Astrocyte (in vitro differentiated cells and primary cell): Measurements from ENCODE around the gene KCTD20. TPM values are rescaled to one million over a fixed set of nuclear protein-coding genes. Genes with fewer than 3 reads are reported as not detected.
"Not testable (repeated sequence)": the region's sequence is repeated elsewhere in the genome, so short reads cannot be mapped to it uniquely, and the experiment has no call there.

Source experiments
- DNase-seq: peaks from one replicate; pipeline ENCODE4 v3.0.0-alpha.2; 2010; ENCODE audit warnings: low read depth
- FAIRE-seq: peaks from 2 replicates; lab custom pipeline; 2011; peaks lifted over from hg19 to GRCh38; lab: Jason Lieb, UNC
- H2AFZ ChIP-seq: 2 replicates; pipeline ENCODE4 v1.6.0; 2012; ENCODE audit warnings: low read depth, low read length, inconsistent platforms
- H3K27ac ChIP-seq: 2 replicates; pipeline ENCODE4 v1.5.1; 2011; ENCODE audit warnings: low read depth, low read length, inconsistent platforms
- H3K27me3 ChIP-seq: 2 replicates; pipeline ENCODE4 v1.6.0; 2011; ENCODE audit warnings: low read length, inconsistent platforms; ENCODE audit not compliant: insufficient read depth
- H3K36me3 ChIP-seq: 2 replicates; pipeline ENCODE4 v1.5.1; 2011; ENCODE audit warnings: low read length, inconsistent platforms; ENCODE audit not compliant: insufficient read depth
- H3K4me1 ChIP-seq: 2 replicates; pipeline ENCODE4 v1.5.1; 2011; ENCODE audit warnings: low read length, inconsistent platforms; ENCODE audit not compliant: insufficient read depth
- H3K4me2 ChIP-seq: 2 replicates; pipeline ENCODE4 v1.6.0; 2012; ENCODE audit warnings: low read length, inconsistent platforms
- H3K4me3 ChIP-seq: 2 replicates; pipeline ENCODE4 v1.5.1; 2011; ENCODE audit warnings: low read depth, mild to moderate bottlenecking, low read length, inconsistent platforms; ENCODE audit not compliant: insufficient read depth
- H3K79me2 ChIP-seq: 2 replicates; pipeline ENCODE4 v1.6.0; 2012; ENCODE audit warnings: mild to moderate bottlenecking, low read length, inconsistent platforms; ENCODE audit not compliant: insufficient read depth
- H3K9ac ChIP-seq: 2 replicates; pipeline ENCODE4 v1.6.0; 2012; ENCODE audit warnings: mild to moderate bottlenecking, low read length, inconsistent platforms
- H3K9me3 ChIP-seq: 2 replicates; pipeline ENCODE4 v1.5.1; 2012; ENCODE audit warnings: low read depth, mild to moderate bottlenecking, low read length, inconsistent platforms; ENCODE audit not compliant: insufficient read depth
- H4K20me1 ChIP-seq: 2 replicates; pipeline ENCODE4 v1.6.0; 2012; ENCODE audit warnings: low read length, inconsistent platforms; ENCODE audit not compliant: insufficient read depth
- H3K27ac Mint-ChIP-seq: one replicate; pipeline ENCODE4 v1.8.0; 2021; ENCODE audit warnings: mild to moderate bottlenecking, mixed read lengths; ENCODE audit not compliant: unreplicated experiment
- H3K27me3 Mint-ChIP-seq: one replicate; pipeline ENCODE4 v1.8.0; 2021; ENCODE audit warnings: low read depth, mixed read lengths; ENCODE audit not compliant: unreplicated experiment
- H3K36me3 Mint-ChIP-seq: one replicate; pipeline ENCODE4 v1.8.0; 2021; ENCODE audit warnings: low read depth, mixed read lengths; ENCODE audit not compliant: unreplicated experiment
- H3K4me1 Mint-ChIP-seq: one replicate; pipeline ENCODE4 v1.8.0; 2021; ENCODE audit warnings: low read depth, mixed read lengths; ENCODE audit not compliant: unreplicated experiment
- H3K4me3 Mint-ChIP-seq: one replicate; pipeline ENCODE4 v1.8.0; 2021; ENCODE audit warnings: mild to moderate bottlenecking, moderate library complexity, mixed read lengths; ENCODE audit not compliant: unreplicated experiment
- H3K9me3 Mint-ChIP-seq: one replicate; pipeline ENCODE4 v1.8.0; 2021; ENCODE audit warnings: mild to moderate bottlenecking, mixed read lengths; ENCODE audit not compliant: unreplicated experiment
- EZH2 ChIP-seq: IDR thresholded peaks from 2 replicates; pipeline ENCODE4 v1.6.1; 2012; ENCODE audit warnings: mild to moderate bottlenecking, low read length, inconsistent platforms; ENCODE audit not compliant: insufficient read depth
- total RNA-seq: library from RNA; stranded (reverse); gene quantifications from 2 replicates; pipeline ENCODE4 v1.2.1, GENCODE V29; 2021
- TF ChIP-seq, protein P1 (sequence below): IDR thresholded peaks from 2 replicates; pipeline ENCODE4 v1.5.1; 2011; ENCODE audit warnings: low read depth, mild to moderate bottlenecking, inconsistent platforms, low read length, moderate library complexity; ENCODE audit not compliant: insufficient read depth

KCTD20 gene
- total RNA-seq, 1 donor from 2014 or later: 56.7 TPM

DNA sequence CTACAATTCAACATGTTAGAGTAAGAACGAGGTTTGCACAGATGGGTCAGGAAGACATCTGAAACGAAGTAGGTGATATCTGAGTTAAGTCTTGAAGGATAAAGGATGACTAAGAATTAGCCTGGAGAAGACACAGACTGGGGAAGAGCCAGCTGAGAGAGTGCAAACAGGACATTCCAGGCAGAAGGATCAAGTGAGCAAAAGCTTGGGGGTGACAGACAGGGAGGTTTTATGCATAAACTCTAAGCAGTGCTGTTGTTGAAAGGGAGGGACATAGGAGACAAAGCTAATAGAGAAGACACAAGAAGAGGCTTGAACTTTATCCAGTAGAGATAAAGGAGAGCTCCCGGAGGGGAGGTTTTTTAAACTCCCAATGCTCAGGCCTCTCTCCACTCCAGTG lies 40.3 kb upstream of the KCTD20 start:
- H3K27me3 Mint-ChIP-seq: peaks cover 8% of the 10 kb centered on the region
- Histone ChIP-seq H2AFZ (no peak overlapping the region), H3K4me2 (no peak overlapping the region), H3K36me3 (no peaks in the 10 kb centered on the region), H3K27ac (no peak overlapping the region), H3K79me2 (no peaks in the 10 kb centered on the region), H4K20me1 (no peaks in the 10 kb centered on the region), H3K27me3 (no peaks in the 10 kb centered on the region), H3K4me1 (no peaks in the 10 kb centered on the region), H3K4me3 (no peak overlapping the region), H3K9me3 (no peaks in the 10 kb centered on the region), H3K9ac (no peak overlapping the region)
- peaks cover 5% of the 10 kb centered on the region for H3K4me1 Mint-ChIP-seq
- H3K4me3 Mint-ChIP-seq: no peak overlapping the region
- TF ChIP-seq EZH2: no peak
- TF ChIP-seq, protein P1, sequence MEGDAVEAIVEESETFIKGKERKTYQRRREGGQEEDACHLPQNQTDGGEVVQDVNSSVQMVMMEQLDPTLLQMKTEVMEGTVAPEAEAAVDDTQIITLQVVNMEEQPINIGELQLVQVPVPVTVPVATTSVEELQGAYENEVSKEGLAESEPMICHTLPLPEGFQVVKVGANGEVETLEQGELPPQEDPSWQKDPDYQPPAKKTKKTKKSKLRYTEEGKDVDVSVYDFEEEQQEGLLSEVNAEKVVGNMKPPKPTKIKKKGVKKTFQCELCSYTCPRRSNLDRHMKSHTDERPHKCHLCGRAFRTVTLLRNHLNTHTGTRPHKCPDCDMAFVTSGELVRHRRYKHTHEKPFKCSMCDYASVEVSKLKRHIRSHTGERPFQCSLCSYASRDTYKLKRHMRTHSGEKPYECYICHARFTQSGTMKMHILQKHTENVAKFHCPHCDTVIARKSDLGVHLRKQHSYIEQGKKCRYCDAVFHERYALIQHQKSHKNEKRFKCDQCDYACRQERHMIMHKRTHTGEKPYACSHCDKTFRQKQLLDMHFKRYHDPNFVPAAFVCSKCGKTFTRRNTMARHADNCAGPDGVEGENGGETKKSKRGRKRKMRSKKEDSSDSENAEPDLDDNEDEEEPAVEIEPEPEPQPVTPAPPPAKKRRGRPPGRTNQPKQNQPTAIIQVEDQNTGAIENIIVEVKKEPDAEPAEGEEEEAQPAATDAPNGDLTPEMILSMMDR: no peak
- H3K9me3 Mint-ChIP-seq: peaks cover 4% of the 10 kb centered on the region
- FAIRE-seq: no peak
- no peak for DNase-seq
- no peak overlapping the region for H3K27ac Mint-ChIP-seq
- H3K36me3 Mint-ChIP-seq: no peaks in the 10 kb centered on the region

DNA sequence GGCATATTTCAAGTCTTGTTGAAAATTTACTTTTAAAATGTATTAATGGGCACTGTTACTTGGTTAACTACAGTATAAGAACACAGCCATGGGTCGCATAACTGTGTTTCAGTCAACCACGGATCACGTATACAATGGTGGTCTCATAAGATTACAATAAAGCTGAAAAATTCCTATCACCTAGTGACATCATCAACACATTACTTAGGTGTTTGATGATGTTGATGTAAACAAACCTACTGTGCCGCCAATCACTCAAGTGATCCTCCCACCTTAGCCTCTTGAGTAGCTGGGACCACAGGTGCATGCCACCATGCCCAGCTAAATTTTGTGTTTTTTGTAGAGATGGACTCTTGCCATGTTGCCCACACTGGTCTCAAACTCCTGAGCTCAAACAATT lies 38.6 kb upstream of the KCTD20 start:
- H3K27ac Mint-ChIP-seq: no peak overlapping the region

DNA sequence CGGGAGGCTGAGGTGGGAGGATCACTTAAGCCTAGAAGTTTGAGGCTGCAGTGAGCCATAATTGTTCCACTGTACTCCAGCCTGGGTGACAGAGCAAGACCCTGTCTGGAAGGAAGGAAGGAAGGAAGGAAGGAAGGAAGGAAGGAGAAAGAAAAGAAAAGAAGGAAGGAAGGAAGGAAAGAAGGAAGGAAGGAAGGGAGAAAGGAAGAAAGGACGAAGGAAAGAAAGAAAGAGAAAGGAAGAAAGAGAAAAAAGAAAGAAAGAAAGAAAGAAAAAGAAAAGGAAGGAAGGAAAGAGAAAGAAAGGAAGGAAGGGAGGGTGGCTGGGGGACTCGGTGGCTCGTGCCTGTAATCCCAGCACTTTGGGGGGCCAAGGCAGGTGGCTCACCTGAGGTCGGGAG lies 33.1 kb upstream of the KCTD20 start:
- DNase-seq, H3K4me1 Mint-ChIP-seq, H3K9ac ChIP-seq, H3K4me3 Mint-ChIP-seq, H3K9me3 ChIP-seq, H3K36me3 Mint-ChIP-seq, H3K27me3 ChIP-seq, H3K4me2 ChIP-seq, H3K4me3 ChIP-seq, H3K4me1 ChIP-seq, H3K36me3 ChIP-seq, H2AFZ ChIP-seq, FAIRE-seq, H3K27ac Mint-ChIP-seq, H3K27ac ChIP-seq, H4K20me1 ChIP-seq, H3K79me2 ChIP-seq, H3K9me3 Mint-ChIP-seq: not testable (repeated sequence)
- H3K27me3 Mint-ChIP-seq: peaks cover 12% of the 10 kb centered on the region

More for the DNA sequence above, 38.6 kb upstream of the KCTD20 start:
- no peak overlapping the region for H3K4me3 Mint-ChIP-seq
- H3K36me3 Mint-ChIP-seq: no peaks in the 10 kb centered on the region
- Histone ChIP-seq H3K4me1 (no peaks in the 10 kb centered on the region), H3K9ac (no peak overlapping the region), H3K36me3 (no peaks in the 10 kb centered on the region), H3K9me3 (no peaks in the 10 kb centered on the region), H3K79me2 (no peaks in the 10 kb centered on the region), H3K4me3 (no peak overlapping the region), H4K20me1 (no peaks in the 10 kb centered on the region), H3K4me2 (no peak overlapping the region), H3K27ac (no peak overlapping the region), H3K27me3 (no peaks in the 10 kb centered on the region), H2AFZ (no peak overlapping the region)
- peaks cover 10% of the 10 kb centered on the region for H3K27me3 Mint-ChIP-seq
- H3K9me3 Mint-ChIP-seq: peaks cover 4% of the 10 kb centered on the region
- peaks cover 5% of the 10 kb centered on the region for H3K4me1 Mint-ChIP-seq
- DNase-seq: no peak
- TF ChIP-seq EZH2: no peak
- TF ChIP-seq, protein P1: no peak
- no peak for FAIRE-seq
